H1 (cell line): ENCODE measurements around the gene PFKM. TPM values are rescaled to one million over a fixed set of nuclear protein-coding genes. Genes with fewer than 3 reads are reported as not detected.

Experiments used
- CTCF ChIA-PET: fragments of 300-600 bp; sonication (Branson Sonifier 250); formaldehyde crosslinking; loops from one replicate; lab custom pipeline; 2021; ENCODE audit not compliant: partially characterized antibody; lab: Charles Lee
- POLR2A ChIA-PET: fragments of 300-600 bp; sonication (Branson Sonifier 250); formaldehyde crosslinking; loops from one replicate; lab custom pipeline; 2021; ENCODE audit warnings: inconsistent platforms; ENCODE audit not compliant: partially characterized antibody; lab: Charles Lee
- DNase-seq, 2 experiments: peaks; one replicate each; pipeline versions ENCODE4 v3.0.0 to v3.0.0-alpha.2; 2010 to 2022; ENCODE audit warnings: low spot score in 2 of 2, low read depth in 1 of 2, mixed read lengths in 1 of 2
- FAIRE-seq: peaks from 2 replicates; lab custom pipeline; 2011; peaks lifted over from hg19 to GRCh38; lab: Jason Lieb, UNC
- H2AFZ ChIP-seq: 2 replicates; pipeline ENCODE4 v1.8.1; 2012; ENCODE audit warnings: low read length, inconsistent platforms
- H2AK5ac ChIP-seq: 2 replicates; pipeline ENCODE4 v1.6.1; 2013; ENCODE audit warnings: low read depth, low read length
- H2BK120ac ChIP-seq: replicated peaks from 2 replicates; pipeline ENCODE3; 2013; ENCODE audit warnings: low read depth, low read length, inconsistent platforms
- H2BK12ac ChIP-seq: 2 replicates; pipeline ENCODE4 v1.6.1; 2013; ENCODE audit warnings: low read depth, low read length
- H2BK15ac ChIP-seq: 2 replicates; pipeline ENCODE4 v1.6.1; 2013; ENCODE audit warnings: low read length
- H2BK20ac ChIP-seq: 2 replicates; pipeline ENCODE4 v1.6.1; 2013; ENCODE audit warnings: low read length
- H2BK5ac ChIP-seq: 2 replicates; pipeline ENCODE4 v1.6.1; 2013; ENCODE audit warnings: low read depth, low read length
- H3K14ac ChIP-seq: 2 replicates; pipeline ENCODE4 v1.6.1; 2013; ENCODE audit warnings: inconsistent platforms; ENCODE audit not compliant: insufficient read length
- H3K18ac ChIP-seq: 2 replicates; pipeline ENCODE4 v1.6.1; 2013; ENCODE audit warnings: low read length; ENCODE audit errors: extremely low read depth
- H3K23ac ChIP-seq: 2 replicates; pipeline ENCODE4 v1.6.1; 2013; ENCODE audit warnings: inconsistent platforms; ENCODE audit not compliant: insufficient read length
- H3K23me2 ChIP-seq: 2 replicates; pipeline ENCODE4 v1.6.1; 2013; ENCODE audit warnings: low read depth, low read length
- H3K27ac ChIP-seq: 2 replicates; pipeline ENCODE4 v1.6.1; 2011; ENCODE audit warnings: low read depth, low read length, inconsistent platforms
- H3K27me3 ChIP-seq, 4 experiments: replicated peaks in 1 of 4; 1 replicate in 1 of 4; 2 replicates in 3 of 4; pipeline versions ENCODE4 v1.6.1 to v1.8.1; 2011 to 2013; ENCODE audit warnings: low read length in 3 of 4, mild to moderate bottlenecking in 3 of 4, inconsistent platforms in 2 of 4, mixed read lengths in 2 of 4, moderate library complexity in 1 of 4; ENCODE audit not compliant: control insufficient read depth in 3 of 4, insufficient read depth in 3 of 4; ENCODE audit errors: extremely low read depth in 1 of 4
- H3K36me3 ChIP-seq, 4 experiments: 2 replicates each; pipeline versions ENCODE4 v1.6.1 to v1.8.1; 2011 to 2013; ENCODE audit warnings: mild to moderate bottlenecking in 4 of 4, low read length in 3 of 4, moderate library complexity in 2 of 4, control low read depth in 1 of 4, inconsistent platforms in 1 of 4; ENCODE audit not compliant: insufficient read depth in 4 of 4, control insufficient read depth in 2 of 4
- H3K4ac ChIP-seq: replicated peaks from 2 replicates; pipeline ENCODE3; 2013; ENCODE audit warnings: low read length, low read depth, mixed read lengths, inconsistent platforms; ENCODE audit not compliant: insufficient read length
- H3K4me1 ChIP-seq, 4 experiments: replicated peaks in 1 of 4; 1 replicate in 1 of 4; 2 replicates in 3 of 4; pipeline versions ENCODE4 v1.6.1 to v1.8.1; 2011 to 2013; ENCODE audit warnings: low read length in 3 of 4, inconsistent platforms in 2 of 4, mixed read lengths in 1 of 4; ENCODE audit not compliant: insufficient read depth in 4 of 4, control insufficient read depth in 3 of 4
- H3K4me2 ChIP-seq, 2 experiments: 2 replicates each; pipeline versions ENCODE4 v1.6.1 to v1.8.1; 2011 to 2013; ENCODE audit warnings: low read depth in 2 of 2, low read length in 2 of 2, control low read depth in 1 of 2, inconsistent platforms in 1 of 2, mild to moderate bottlenecking in 1 of 2; ENCODE audit not compliant: insufficient read depth in 1 of 2
- H3K4me3 ChIP-seq, 4 experiments: fragments of 200-600, 300-600 bp in 1 of 4; sonication (generic), shearing (Covaris generic), sonication (Bioruptor Twin) in 1 of 4; 2 replicates each; pipeline versions ENCODE4 v1.5.1 to v1.8.1; 2011 to 2016; ENCODE audit warnings: low read length in 4 of 4, low read depth in 3 of 4, control low read depth in 2 of 4, inconsistent platforms in 2 of 4, mild to moderate bottlenecking in 2 of 4, mixed read lengths in 1 of 4, moderate library complexity in 1 of 4; ENCODE audit not compliant: insufficient read depth in 2 of 4; ENCODE audit errors: extremely low read depth in 1 of 4
- H3K56ac ChIP-seq: replicated peaks from 2 replicates; pipeline ENCODE3; 2013; ENCODE audit warnings: low read depth, mild to moderate bottlenecking, mixed read lengths, low read length, inconsistent platforms; ENCODE audit not compliant: insufficient read length
- H3K79me1 ChIP-seq: 2 replicates; pipeline ENCODE4 v1.6.1; 2013; ENCODE audit warnings: low read depth, low read length, control low read depth
- H3K79me2 ChIP-seq, 2 experiments: 2 replicates each; pipeline versions ENCODE4 v1.6.1 to v1.8.1; 2012 to 2013; ENCODE audit warnings: low read length in 2 of 2, mild to moderate bottlenecking in 2 of 2, inconsistent platforms in 1 of 2; ENCODE audit not compliant: insufficient read depth in 2 of 2, control insufficient read depth in 1 of 2
- H3K9ac ChIP-seq, 4 experiments: replicated peaks in 1 of 4; 1 replicate in 1 of 4; 2 replicates in 3 of 4; pipeline versions ENCODE4 v1.6.1 to v1.8.1; 2011 to 2013; ENCODE audit warnings: low read depth in 3 of 4, low read length in 3 of 4, control low read depth in 2 of 4, mild to moderate bottlenecking in 2 of 4, moderate library complexity in 2 of 4, inconsistent platforms in 1 of 4; ENCODE audit errors: extremely low read depth in 1 of 4
- H3K9me3 ChIP-seq, 2 experiments: 2 replicates each; pipeline versions ENCODE4 v1.6.1 to v1.8.1; 2012 to 2013; ENCODE audit warnings: mild to moderate bottlenecking in 2 of 2, moderate library complexity in 2 of 2, control low read depth in 1 of 2, inconsistent platforms in 1 of 2, low read depth in 1 of 2, low read length in 1 of 2, mixed read lengths in 1 of 2; ENCODE audit not compliant: insufficient read depth in 2 of 2
- H4K20me1 ChIP-seq, 2 experiments: replicated peaks in 1 of 2; 2 replicates each; pipeline versions ENCODE3 to v1.8.1; 2011 to 2013; ENCODE audit warnings: inconsistent platforms in 2 of 2, low read length in 2 of 2, mild to moderate bottlenecking in 1 of 2; ENCODE audit not compliant: insufficient read depth in 2 of 2, control insufficient read depth in 1 of 2
- H4K5ac ChIP-seq: 2 replicates; pipeline ENCODE4 v1.6.1; 2013; ENCODE audit warnings: low read length, low read depth, mixed read lengths, inconsistent platforms; ENCODE audit not compliant: insufficient read length
- H4K8ac ChIP-seq: 2 replicates; pipeline ENCODE4 v1.8.0; 2013; ENCODE audit warnings: mild to moderate bottlenecking, moderate library complexity, low read length, inconsistent platforms; ENCODE audit not compliant: insufficient read depth; ENCODE audit errors: extremely low read depth
- H4K91ac ChIP-seq: replicated peaks from 2 replicates; pipeline ENCODE3; 2013; ENCODE audit warnings: low read length, mixed read lengths, inconsistent platforms; ENCODE audit not compliant: insufficient read length
- ASH2L ChIP-seq: fragments of 200-600, 300-600 bp; sonication (generic); IDR thresholded peaks from one replicate; pipeline ENCODE4 v1.7.1; 2017; ENCODE audit warnings: low read length
- JUND ChIP-seq: IDR thresholded peaks from 2 replicates; pipeline ENCODE4 v1.6.1; 2011; ENCODE audit warnings: mild to moderate bottlenecking, improper control_type of control experiment, low read length
- POLR2AphosphoS5 ChIP-seq: IDR thresholded peaks from 2 replicates; pipeline ENCODE4 v1.6.1; 2011; ENCODE audit warnings: low read depth, low read length
- SP2 ChIP-seq: IDR thresholded peaks from 2 replicates; pipeline ENCODE4 v1.6.1; 2012; ENCODE audit warnings: mild to moderate bottlenecking, low read length, inconsistent platforms
- polyA plus RNA-seq, 7 experiments: library from polyadenylated mRNA; depleted of rRNA in 3 of 7; stranded (reverse) in 5 of 7; unstranded in 2 of 7; fragments of >200 nt in 5 of 7; fragments of 200-250 nt in 2 of 7; gene quantifications; 1 replicate in 5 of 7; 2 replicates in 1 of 7; 4 replicates in 1 of 7; pipeline versions ENCODE4 v1.2.1 to v1.2.3, GENCODE V29; 2011 to 2013; ENCODE audit warnings: missing spikeins in 2 of 7, mixed read lengths in 2 of 7
- total RNA-seq: library from RNA; stranded (reverse); fragmentation: NEBNext Ultra II Directional; extraction: Animal tissue kit (Norgen Biotek cat#: 25700); gene quantifications from 2 replicates; pipeline ENCODE4 v1.2.1, GENCODE V29; 2021

Gene PFKM
- total and polyA plus RNA-seq, 2 of the 8 experiments (the other 6 are each of a cell fraction or from before 2014, with no cell fraction given): 62.6 to 106 TPM

- CTCF ChIA-PET: interaction anchor here (2.6 kb wide), 1 partner anchor 9 kb away, joined by 5 read pairs; no protein-coding TSS in a partner anchor
Measured at GRCh38 chr12:48109424-48109823, 9.7 kb upstream of the PFKM start.

More at GRCh38 chr12:48109424-48109823, 9.7 kb upstream of the PFKM start:
- H3K27me3 ChIP-seq: peaks cover 0 to 5% (median 0%) of the 10 kb centered on the region in 4 experiments; a peak in 2 of 7 replicates
- no peak overlapping the region for H3K9ac ChIP-seq
- no peak overlapping the region for H3K27ac ChIP-seq
- no peak overlapping the region for H4K5ac ChIP-seq
- H4K20me1 ChIP-seq: no peaks in the 10 kb centered on the region
- H2BK12ac ChIP-seq: no peak overlapping the region
- no peak overlapping the region for H2AK5ac ChIP-seq
- no peak overlapping the region for H3K4me3 ChIP-seq
- no peak overlapping the region for H2BK5ac ChIP-seq
- no peak overlapping the region for H3K18ac ChIP-seq
- no peak overlapping the region for H2AFZ ChIP-seq
- TF ChIP-seq JUND (no peak), POLR2AphosphoS5 (no peak), ASH2L (no peak), SP2 (no peak)
- H3K23ac ChIP-seq: no peak overlapping the region
- peaks cover 3% of the 10 kb centered on the region; the same call in 1 of the 2 replicates for H3K23me2 ChIP-seq
- no peak overlapping the region for H2BK20ac ChIP-seq
- H4K91ac ChIP-seq: no peak overlapping the region
- POLR2A ChIA-PET: interaction anchor here (0.8 to 7.5 kb wide), 2 partner anchors 11 to 15 kb away, joined by 3 to 56 read pairs; partner anchors contain the start of gene PFKM
- H3K36me3 ChIP-seq: no peaks in the 10 kb centered on the region
- H2BK15ac ChIP-seq: no peak overlapping the region
- H2BK120ac ChIP-seq: no peak overlapping the region
- peaks cover 2% of the 10 kb centered on the region; the same call in 1 of the 2 replicates for H3K79me1 ChIP-seq
- H4K8ac ChIP-seq: no peak overlapping the region
- H3K79me2 ChIP-seq: peaks cover 6 to 10% of the 10 kb centered on the region in 2 experiments; a peak in 3 of 4 replicates
- H3K4me2 ChIP-seq: no peak overlapping the region
- H3K14ac ChIP-seq: no peak overlapping the region
- no peak overlapping the region for H3K4ac ChIP-seq
- no peak overlapping the region for H3K56ac ChIP-seq
- H3K9me3 ChIP-seq: no peaks in the 10 kb centered on the region
- FAIRE-seq: no peak
- DNase-seq: no peak
- peaks cover 0 to 6% (median 2%) of the 10 kb centered on the region in 4 experiments; a peak in 4 of 7 replicates for H3K4me1 ChIP-seq
